Endothelial cell of umbilical vein (primary cell): ENCODE results near the gene PTPN6. TPM values are rescaled to one million over a fixed set of nuclear protein-coding genes. Genes with fewer than 3 reads are reported as not detected.

ENCODE experiments used
- BruUV-seq: library from RNA; stranded (reverse); fragments of 400-500 nt; replicated peaks from 2 replicates; lab custom pipeline; 2021; lab: Mats Ljungman, UMichigan
- CTCF ChIA-PET: fragments of 300-600, 350-600 bp; sonication (Branson Sonifier 250); formaldehyde crosslinking; loops from one replicate; lab custom pipeline; 2021; ENCODE audit warnings: antibody characterized with exemption, inconsistent platforms; lab: Charles Lee
- POLR2A ChIA-PET: fragments of 300-600, 350-600 bp; sonication (Branson Sonifier 250); formaldehyde crosslinking; loops from one replicate; lab custom pipeline; 2021; ENCODE audit warnings: antibody characterized with exemption, inconsistent platforms; lab: Charles Lee
- DNase-seq: peaks from one replicate; pipeline ENCODE4 v3.0.0-alpha.2; 2011; ENCODE audit warnings: low read depth, low spot score
- FAIRE-seq: peaks from 2 replicates; lab custom pipeline; 2011; peaks lifted over from hg19 to GRCh38; lab: Jason Lieb, UNC
- H2AFZ ChIP-seq: 2 replicates; pipeline ENCODE4 v1.6.0; 2012; ENCODE audit warnings: low read depth, low read length, control low read depth, inconsistent platforms
- H3K27ac ChIP-seq: 2 replicates; pipeline ENCODE4 v1.5.1; 2011; ENCODE audit warnings: low read depth, mild to moderate bottlenecking, control low read depth, low read length, moderate library complexity; ENCODE audit not compliant: insufficient read depth
- H3K27me3 ChIP-seq, 2 experiments: 2 replicates each; pipeline versions ENCODE4 v1.6.0 to v1.6.1; 2011; ENCODE audit warnings: low read length in 2 of 2, mixed read lengths in 1 of 2; ENCODE audit not compliant: control insufficient read depth in 2 of 2, insufficient read depth in 2 of 2
- H3K36me3 ChIP-seq, 2 experiments: 2 replicates in 1 of 2; 3 replicates in 1 of 2; pipeline ENCODE4 v1.5.1; 2011; ENCODE audit warnings: low read length in 2 of 2, mild to moderate bottlenecking in 1 of 2, moderate library complexity in 1 of 2; ENCODE audit not compliant: control insufficient read depth in 2 of 2, insufficient read depth in 2 of 2; ENCODE audit errors: extremely low read depth in 1 of 2
- H3K4me1 ChIP-seq: 3 replicates; pipeline ENCODE4 v1.5.1; 2011; ENCODE audit warnings: mild to moderate bottlenecking, low read length; ENCODE audit not compliant: control insufficient read depth, insufficient read depth; ENCODE audit errors: extremely low read depth
- H3K4me2 ChIP-seq: 2 replicates; pipeline ENCODE4 v1.6.1; 2011; ENCODE audit warnings: low read length, control low read depth, mixed read lengths; ENCODE audit not compliant: insufficient read depth
- H3K4me3 ChIP-seq, 3 experiments: fragments of 200-600 bp in 1 of 3; sonication (generic), shearing (Covaris generic) in 1 of 3; replicated peaks in 1 of 3; 2 replicates each; pipeline ENCODE4 v1.5.1; 2011 to 2016; ENCODE audit warnings: control low read depth in 3 of 3, low read length in 3 of 3, mild to moderate bottlenecking in 2 of 3, inconsistent platforms in 1 of 3, low read depth in 1 of 3, moderate library complexity in 1 of 3; ENCODE audit not compliant: insufficient read depth in 1 of 3
- H3K79me2 ChIP-seq: 2 replicates; pipeline ENCODE4 v1.6.0; 2012; ENCODE audit warnings: low read length, inconsistent platforms; ENCODE audit not compliant: control insufficient read depth, insufficient read depth
- H3K9ac ChIP-seq: replicated peaks from 2 replicates; pipeline ENCODE3; 2011; ENCODE audit warnings: low read length, control low read depth; ENCODE audit not compliant: insufficient read depth; ENCODE audit errors: extremely low read depth
- H3K9me1 ChIP-seq: replicated peaks from 3 replicates; pipeline ENCODE4 v1.6.0; 2011; ENCODE audit warnings: mild to moderate bottlenecking, low read length; ENCODE audit not compliant: control insufficient read depth, insufficient read depth; ENCODE audit errors: extremely low read depth
- H3K9me3 ChIP-seq: replicated peaks from 2 replicates; pipeline ENCODE4 v1.5.1; 2012; ENCODE audit warnings: low read length, inconsistent platforms; ENCODE audit not compliant: control insufficient read depth, insufficient read depth
- H4K20me1 ChIP-seq: replicated peaks from 2 replicates; pipeline ENCODE3; 2011; ENCODE audit warnings: mild to moderate bottlenecking, low read length; ENCODE audit not compliant: control insufficient read depth, insufficient read depth; ENCODE audit errors: extremely low read depth
- CTCF ChIP-seq, 2 donors: IDR thresholded peaks; 1 replicate in 1 of 2; 2 replicates in 1 of 2; pipeline ENCODE4 v1.5.1; 2011; ENCODE audit warnings: low read length in 2 of 2, mild to moderate bottlenecking in 2 of 2, moderate library complexity in 2 of 2, control low read depth in 1 of 2, inconsistent platforms in 1 of 2, low read depth in 1 of 2; ENCODE audit not compliant: insufficient read depth in 1 of 2; ENCODE audit errors: extremely low read depth in 1 of 2
- EZH2 ChIP-seq: IDR thresholded peaks from 2 replicates; pipeline ENCODE4 v1.6.1; 2012; ENCODE audit warnings: borderline replicate concordance, low read depth, mild to moderate bottlenecking, moderate library complexity, low read length, inconsistent platforms; ENCODE audit not compliant: severe bottlenecking
- FOS ChIP-seq: IDR thresholded peaks from 2 replicates; pipeline ENCODE4 v1.6.1; 2011; ENCODE audit warnings: mild to moderate bottlenecking, low read length, moderate library complexity, borderline replicate concordance; ENCODE audit not compliant: insufficient read depth
- GATA2 ChIP-seq: IDR thresholded peaks from 2 replicates; pipeline ENCODE4 v1.7.0; 2011; ENCODE audit warnings: low read depth, mild to moderate bottlenecking, moderate library complexity, mixed read lengths, low read length; ENCODE audit not compliant: insufficient read length, insufficient read depth
- JUN ChIP-seq: IDR thresholded peaks from 2 replicates; pipeline ENCODE4 v1.6.1; 2011; ENCODE audit warnings: borderline replicate concordance, low read depth; ENCODE audit not compliant: insufficient read length, insufficient read depth
- MYC ChIP-seq: IDR thresholded peaks from one replicate; pipeline ENCODE4 v1.6.1; 2011; ENCODE audit warnings: mild to moderate bottlenecking, low read depth, low read length
- POLR2A ChIP-seq: IDR thresholded peaks from 2 replicates; pipeline ENCODE4 v1.6.1; 2012; ENCODE audit warnings: low read depth, mild to moderate bottlenecking, control low read depth, low read length
- POLR2AphosphoS5 ChIP-seq: IDR thresholded peaks from 2 replicates; pipeline ENCODE4 v1.6.1; 2012; ENCODE audit warnings: low read depth, mild to moderate bottlenecking, control low read depth, low read length, moderate library complexity; ENCODE audit not compliant: insufficient read depth
- dilution Hi-C: fragments of 300-500 bp; cut with MboI; formaldehyde crosslinking; loops from one replicate; pipeline ENCODE4 v1.15.0; 2019; ENCODE audit warnings: low sequenced_read_pairs; ENCODE audit not compliant: extremely low pct_ligation_motif_present
- intact Hi-C: fragments of 100-400 bp; cut with micrococcal nuclease; formaldehyde crosslinking; loops from one replicate; pipeline ENCODE4 v1.10.0; 2022
- polyA plus RNA-seq, 4 experiments: library from polyadenylated mRNA; depleted of rRNA in 3 of 4; stranded (reverse) in 3 of 4; unstranded in 1 of 4; fragments of >200 nt; gene quantifications; 2 replicates each; pipeline versions ENCODE4 v1.2.1 to v1.2.3, GENCODE V29; 2011 to 2012; ENCODE audit warnings: missing spikeins in 1 of 4
- total RNA-seq: library from RNA; stranded (reverse); gene quantifications from 2 replicates; pipeline ENCODE4 v1.2.3, GENCODE V29; 2021
- TF ChIP-seq, protein P1 (sequence below): IDR thresholded peaks from 2 replicates; pipeline ENCODE4 v1.6.1; 2011; ENCODE audit not compliant: insufficient read depth, insufficient read length

PTPN6 gene
- total and polyA plus RNA-seq, 2 donors (not counting 3 experiments of a cell fraction or from before 2014, with no cell fraction given), result 0.25 to 1.6 TPM

DNA sequence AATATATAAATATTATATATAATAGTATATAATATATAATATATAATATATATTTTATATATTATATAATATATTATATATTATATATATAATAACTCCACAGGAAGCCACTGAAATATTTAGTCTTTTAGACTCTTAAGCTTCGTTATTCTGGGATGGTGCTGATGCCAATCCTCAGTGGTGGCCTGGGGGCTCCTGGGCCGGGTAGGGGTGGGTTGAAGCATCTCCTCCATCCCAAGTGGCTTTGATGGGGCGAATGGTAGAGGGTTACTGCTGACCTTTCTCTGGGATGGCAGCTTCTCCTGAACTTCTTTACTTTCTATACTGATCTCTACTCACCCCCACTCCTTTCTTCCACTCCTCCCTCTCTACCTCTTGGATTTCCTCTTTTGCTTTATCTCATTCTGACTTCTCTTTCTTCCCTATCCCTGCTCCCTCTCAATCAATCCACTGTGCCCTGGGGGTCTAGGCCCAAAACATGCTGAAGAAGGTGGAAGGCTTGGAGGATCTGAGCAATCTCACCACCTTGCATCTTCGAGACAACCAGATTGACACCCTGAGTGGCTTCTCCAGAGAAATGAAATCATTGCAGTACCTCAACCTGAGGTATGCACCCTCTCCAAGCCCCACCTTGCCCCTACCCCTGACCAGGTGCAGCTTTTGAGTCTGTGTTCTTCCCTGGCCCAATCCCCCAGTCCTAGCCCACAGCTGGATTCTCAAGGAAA is 41.6 kb upstream of the PTPN6 start:
- H3K4me2 ChIP-seq, result no peak overlapping the region
- peaks cover 7% of the 10 kb centered on the region for H3K4me1 ChIP-seq
- no peak overlapping the region for H3K9ac ChIP-seq
- no peak for DNase-seq
- dilution Hi-C loops (no loop called here), intact Hi-C loops (no loop called here)
- H3K27ac ChIP-seq, result no peak overlapping the region
- H3K79me2 ChIP-seq, result no peaks in the 10 kb centered on the region
- CTCF ChIA-PET, result interaction anchor here (1.0 to 1.3 kb wide), 4 partner anchors 9 to 40 kb away, joined by 3 to 4 read pairs (median 4); no protein-coding TSS in a partner anchor
- no TSS peak for BruUV-seq
- H3K36me3 ChIP-seq, result no peaks in the 10 kb centered on the region
- no peak for FAIRE-seq
- no peaks in the 10 kb centered on the region for H3K27me3 ChIP-seq
- TF ChIP-seq CTCF (IDR thresholded peaks at IDR 0.05; ENCODE audit: extremely low read depth in 1 of 2, insufficient read depth in 1 of 2, low read depth in 1 of 2, low read length in 2 of 2) (no peak), GATA2 (no peak), FOS (no peak), POLR2AphosphoS5 (no peak), EZH2 (no peak), POLR2A (no peak), JUN (no peak), MYC (no peak)
- TF ChIP-seq, protein P1, sequence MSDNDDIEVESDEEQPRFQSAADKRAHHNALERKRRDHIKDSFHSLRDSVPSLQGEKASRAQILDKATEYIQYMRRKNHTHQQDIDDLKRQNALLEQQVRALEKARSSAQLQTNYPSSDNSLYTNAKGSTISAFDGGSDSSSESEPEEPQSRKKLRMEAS, result no peak
- no peak overlapping the region for H2AFZ ChIP-seq
- no peaks in the 10 kb centered on the region for H3K9me1 ChIP-seq
- H3K4me3 ChIP-seq, result no peak overlapping the region
- H4K20me1 ChIP-seq, result no peaks in the 10 kb centered on the region
- POLR2A ChIA-PET, result no interaction called here
- no peaks in the 10 kb centered on the region for H3K9me3 ChIP-seq
